H1 (cell line): ENCODE measurements around the gene TGM2. TPM values are rescaled to one million over a fixed set of nuclear protein-coding genes. Genes with fewer than 3 reads are reported as not detected.

Source experiments
- EZH2 ChIP-seq: fragments of 200-600 bp; sonication (generic); IDR thresholded peaks from 2 replicates; pipeline ENCODE4 v1.7.1; 2012; ENCODE audit warnings: low read depth, mild to moderate bottlenecking, moderate library complexity, low read length, inconsistent platforms; ENCODE audit not compliant: severe bottlenecking
- GTF2F1 ChIP-seq: IDR thresholded peaks from 2 replicates; pipeline ENCODE4 v1.6.1; 2012; ENCODE audit warnings: low read depth, low read length, improper control_type of control experiment, borderline replicate concordance
- JUND ChIP-seq: IDR thresholded peaks from 2 replicates; pipeline ENCODE4 v1.6.1; 2011; ENCODE audit warnings: mild to moderate bottlenecking, improper control_type of control experiment, low read length
- polyA plus RNA-seq, 7 experiments: library from polyadenylated mRNA; depleted of rRNA in 3 of 7; stranded (reverse) in 5 of 7; unstranded in 2 of 7; fragments of >200 nt in 5 of 7; fragments of 200-250 nt in 2 of 7; gene quantifications; 1 replicate in 5 of 7; 2 replicates in 1 of 7; 4 replicates in 1 of 7; pipeline versions ENCODE4 v1.2.1 to v1.2.3, GENCODE V29; 2011 to 2013; ENCODE audit warnings: missing spikeins in 2 of 7, mixed read lengths in 2 of 7
- total RNA-seq: library from RNA; stranded (reverse); fragmentation: NEBNext Ultra II Directional; extraction: Animal tissue kit (Norgen Biotek cat#: 25700); gene quantifications from 2 replicates; pipeline ENCODE4 v1.2.1, GENCODE V29; 2021

TGM2 gene
- total and polyA plus RNA-seq, 2 of the 8 experiments (the other 6 are each of a cell fraction or from before 2014, with no cell fraction given) = 0.86 to 1.0 TPM

DNA sequence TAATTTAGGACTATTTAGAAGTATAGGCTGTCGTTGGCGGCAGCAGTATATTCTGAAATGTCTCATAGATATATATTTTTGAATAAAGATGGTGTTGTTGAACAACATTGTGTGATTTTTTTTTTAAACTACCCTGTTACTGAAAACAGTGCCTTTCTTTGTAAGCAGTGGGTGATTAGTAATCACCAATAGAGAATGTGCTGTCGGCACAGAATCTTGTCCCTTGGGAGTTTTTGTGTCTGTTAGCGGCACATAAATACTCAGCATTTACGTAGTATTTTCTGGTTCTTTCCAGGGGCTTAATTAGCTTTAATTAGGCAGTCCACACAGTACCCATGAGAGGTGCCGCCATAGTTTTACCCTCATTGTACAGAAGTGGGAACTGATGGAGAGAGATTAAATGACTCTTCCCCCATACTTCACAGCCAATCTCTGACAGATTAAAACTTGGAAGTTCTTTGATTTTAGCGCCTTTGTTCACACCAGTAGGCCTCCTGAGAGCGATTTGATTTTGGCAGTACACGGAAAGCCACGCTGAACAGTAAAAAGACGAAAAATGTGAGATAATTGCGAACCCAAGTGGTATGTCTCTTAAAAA, 72.7 kb downstream of the TGM2 start (continued):
- TF ChIP-seq EZH2 (no peak), JUND (no peak), GTF2F1 (no peak)
- TF ChIP-seq, all 59 proteins: peak for 0
